Fibroblast of skin of abdomen (primary cell): ENCODE data around the gene TRAF2.

ENCODE experiments used
- DNase-seq: peaks from one replicate; pipeline ENCODE4 v3.0.0-alpha.2; 2013

Gene TRAF2

DNA sequence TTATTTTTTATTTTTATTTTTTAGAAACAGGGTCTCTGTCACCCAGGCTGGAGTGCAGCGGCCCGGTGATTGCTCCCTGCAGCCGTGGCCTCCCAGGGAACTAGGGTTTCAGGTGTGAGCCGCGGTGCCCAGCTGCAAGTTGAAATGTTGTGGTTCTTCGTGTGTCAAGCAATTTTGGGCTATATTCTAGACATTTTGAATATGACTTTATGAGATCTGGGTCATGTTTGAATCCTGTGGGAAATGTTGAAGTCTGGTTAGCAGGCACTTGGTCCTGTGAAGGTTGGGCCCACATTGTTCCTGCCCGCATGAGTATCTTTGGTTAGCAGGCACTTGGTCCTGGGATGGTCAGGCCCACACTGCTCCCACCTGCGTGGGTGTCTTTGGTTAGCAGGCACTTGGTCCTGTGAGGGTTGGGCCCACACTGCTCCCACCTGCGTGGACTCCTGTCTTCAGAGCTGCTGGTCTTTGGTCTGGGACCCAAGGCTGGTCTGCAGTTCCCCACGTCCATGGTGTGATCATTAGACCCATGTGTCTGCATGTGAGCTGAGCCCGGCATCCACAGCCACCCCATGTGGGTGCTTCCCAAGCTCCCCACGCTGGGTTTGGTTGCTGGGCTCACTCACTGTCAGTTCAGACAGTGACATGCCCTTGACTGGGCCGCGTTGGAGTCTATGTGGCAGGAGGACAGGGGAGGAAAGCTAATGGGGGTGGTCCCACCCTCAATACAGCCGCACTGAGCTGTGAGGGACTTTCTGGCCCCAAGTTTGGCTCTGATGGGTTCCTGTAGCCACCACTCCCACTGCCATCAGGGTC, 51.1 kb downstream of the TRAF2 start:
- DNase-seq = no peak

DNA sequence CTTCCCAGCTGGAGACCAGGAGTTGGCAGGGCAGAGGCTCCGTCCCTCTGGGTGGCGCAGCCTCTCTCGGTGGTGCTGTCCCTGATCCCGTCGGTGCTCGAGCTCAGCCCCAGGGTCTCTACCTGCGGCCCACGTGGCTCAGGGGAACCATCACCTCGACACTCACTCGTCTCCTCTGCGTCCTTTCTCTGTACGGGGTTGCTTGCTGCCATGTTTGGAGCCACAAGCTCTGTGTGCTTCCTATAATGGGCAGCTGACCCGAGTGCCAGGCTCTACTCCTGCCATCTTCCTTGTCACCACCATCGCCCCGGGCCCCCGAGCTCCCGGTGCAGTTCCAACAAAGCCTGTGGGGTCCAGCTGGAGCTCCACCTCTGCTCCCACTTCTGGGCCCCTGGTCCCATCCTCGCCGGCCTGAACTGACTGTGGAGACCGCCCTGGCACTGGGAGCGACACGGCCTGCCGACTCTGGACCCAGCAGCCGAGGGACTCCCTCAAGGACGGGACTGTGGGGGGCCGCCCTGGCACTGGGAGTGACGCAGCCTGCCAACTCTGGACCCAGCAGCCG, 53.2 kb downstream of the TRAF2 start:
- DNase-seq = no peak

DNA sequence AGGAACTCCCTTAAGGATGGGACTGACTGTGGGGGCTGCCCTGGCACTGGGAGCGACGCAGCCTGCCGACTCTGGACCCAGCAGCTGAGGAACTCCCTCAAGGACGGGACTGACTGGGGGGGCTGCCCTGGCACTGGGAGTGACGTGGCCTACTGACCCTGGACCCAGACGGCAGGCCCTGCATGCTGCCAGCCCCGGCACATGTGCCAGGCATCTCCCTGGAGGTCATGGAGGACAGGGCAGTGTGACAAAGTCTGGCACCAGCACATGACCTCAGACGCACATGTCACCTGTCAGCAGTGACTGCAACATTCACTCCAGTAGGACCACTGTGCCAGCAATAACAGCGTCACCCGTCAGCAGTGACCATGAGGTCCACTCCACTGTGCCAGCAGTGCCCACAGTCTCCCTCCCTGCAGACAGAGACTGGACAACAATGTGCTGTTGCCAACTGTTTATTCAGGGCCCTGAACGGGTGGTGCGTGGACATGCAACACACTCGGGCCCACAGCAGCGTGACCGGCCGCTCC, 53.7 kb downstream of the TRAF2 start:
- DNase-seq = no peak

DNA sequence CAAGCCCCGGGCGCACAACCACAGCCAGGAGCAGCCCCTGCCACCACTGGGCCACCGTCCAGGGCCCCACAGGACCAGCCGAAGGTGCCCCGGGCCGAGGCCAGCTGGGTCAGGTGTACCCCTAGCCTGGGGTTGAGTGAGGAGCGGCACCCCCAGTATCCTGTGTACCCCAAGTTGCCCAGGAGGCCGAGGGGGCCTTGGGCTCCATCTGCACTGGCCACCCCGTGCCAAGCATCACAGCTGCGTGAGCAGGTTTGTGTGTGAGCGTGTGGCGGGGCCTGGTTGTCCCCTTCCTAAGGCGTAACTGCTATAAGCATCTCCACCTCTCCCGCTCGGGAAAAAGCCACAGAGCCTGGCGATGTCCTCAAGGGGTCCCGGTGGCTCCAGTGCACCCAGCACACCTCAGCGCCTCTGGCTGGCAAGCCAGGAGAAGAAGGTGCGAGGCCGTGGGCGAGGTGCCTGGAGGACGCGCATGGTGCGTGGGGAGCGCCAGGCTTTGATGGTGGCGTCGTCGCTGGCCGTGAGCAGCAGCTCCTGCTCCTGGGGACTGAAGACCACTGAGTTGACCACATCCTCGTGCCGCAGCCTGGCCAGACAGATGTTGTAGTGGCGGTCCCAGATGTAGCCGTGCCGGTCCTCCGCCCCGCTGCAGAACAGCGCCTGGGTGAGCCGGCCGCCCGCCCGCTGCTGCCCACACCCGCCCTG, 54.4 kb downstream of the TRAF2 start:
- DNase-seq = no peak

DNA sequence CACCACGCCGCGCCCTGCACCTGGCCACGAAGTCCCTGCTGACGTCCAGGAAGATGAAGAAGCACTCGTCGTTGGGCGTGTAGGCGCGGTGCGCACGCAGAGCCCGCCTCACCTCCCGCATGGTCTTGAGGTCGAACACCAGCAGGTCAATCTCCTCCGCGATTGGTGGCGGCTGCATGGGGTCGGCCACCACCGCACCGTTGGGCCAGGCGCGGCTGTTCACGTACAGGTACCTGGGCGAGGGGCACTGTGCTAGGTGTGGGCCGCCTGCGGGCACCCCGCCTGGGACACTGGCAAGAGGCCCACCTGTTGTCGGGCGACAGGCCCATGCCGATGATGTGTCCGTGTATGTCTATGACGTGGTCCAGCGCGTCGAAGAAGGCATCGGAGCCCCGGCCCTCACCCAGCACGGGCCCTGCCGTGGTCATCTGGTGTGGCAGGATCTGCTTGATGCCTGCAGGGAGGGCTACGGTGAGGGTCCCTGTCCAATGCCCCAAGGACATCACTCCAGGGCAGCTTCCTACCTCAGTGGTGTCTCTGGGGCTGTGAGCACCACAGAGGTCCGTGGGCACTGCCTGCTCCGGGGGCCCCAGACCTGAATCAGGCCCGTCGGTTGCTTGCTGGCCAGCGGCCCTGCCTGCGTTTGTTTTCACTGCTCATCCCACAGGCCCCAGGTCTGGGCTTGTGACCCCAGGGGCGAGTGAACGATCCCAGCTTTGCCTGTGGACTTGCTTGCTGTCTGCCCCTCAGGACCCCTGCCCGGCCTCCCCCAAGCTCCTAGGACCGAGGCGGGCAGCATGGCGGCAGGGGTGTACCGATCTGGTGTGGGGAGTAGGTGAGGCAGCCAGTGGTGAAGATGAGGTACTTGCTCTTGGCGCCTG, 55.2 kb downstream of the TRAF2 start:
- DNase-seq = no peak

DNA sequence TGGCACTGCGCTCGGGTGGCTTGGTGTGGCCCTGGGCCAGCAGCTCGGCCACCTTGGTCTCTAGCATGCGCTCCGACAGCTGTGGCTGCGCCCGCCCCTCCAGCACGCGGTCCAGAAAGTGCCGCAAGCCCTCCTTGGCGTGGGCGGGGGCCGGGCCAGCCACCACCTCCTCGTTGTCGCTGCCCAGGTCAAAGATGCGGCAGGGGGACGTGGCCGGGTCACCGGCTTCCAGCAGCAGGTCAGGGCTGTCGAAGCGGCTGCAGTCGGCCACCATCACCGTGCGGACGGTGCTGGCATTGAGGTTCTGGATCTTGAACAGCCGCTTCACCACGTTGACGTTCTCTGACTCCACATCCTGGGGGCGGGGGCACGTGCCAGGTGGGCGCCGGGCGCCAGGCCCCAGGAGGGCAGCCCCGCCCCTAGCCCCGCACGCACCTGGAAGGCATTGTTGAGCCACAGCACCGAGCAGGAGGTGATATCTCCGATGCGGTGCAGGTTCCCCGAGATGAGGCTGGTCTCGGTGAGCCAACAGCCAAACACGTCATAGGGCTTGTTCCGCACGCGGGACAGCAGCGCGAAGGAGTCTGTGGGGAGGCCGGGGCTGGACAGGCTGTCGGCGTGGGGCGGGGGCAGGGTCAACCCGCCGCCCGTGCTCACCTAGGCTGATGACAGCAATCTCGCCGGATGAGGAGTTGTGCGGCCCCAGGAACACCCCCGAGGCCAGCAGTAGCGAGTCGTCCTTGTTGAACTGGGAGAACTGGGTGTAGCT, 56.0 kb downstream of the TRAF2 start:
- no peak for DNase-seq

DNA sequence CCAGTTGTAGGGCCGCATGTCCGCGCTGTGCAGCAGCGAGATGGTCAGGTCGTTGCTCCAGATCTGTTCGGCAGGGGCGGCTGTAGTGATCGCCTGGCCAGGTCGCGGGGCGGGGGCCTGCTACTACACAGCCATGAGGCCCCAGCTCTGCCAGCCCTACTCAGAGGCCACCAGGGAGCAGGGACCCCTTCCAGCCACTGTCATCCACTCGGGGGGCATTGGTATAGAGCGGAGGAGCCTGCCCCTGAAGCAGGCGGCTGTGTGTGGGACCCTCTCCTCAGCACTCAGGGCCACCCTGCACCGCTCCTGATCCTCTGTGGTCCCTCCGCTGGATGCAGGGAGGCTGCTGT, 56.5 kb downstream of the TRAF2 start:
- DNase-seq = no peak

DNA sequence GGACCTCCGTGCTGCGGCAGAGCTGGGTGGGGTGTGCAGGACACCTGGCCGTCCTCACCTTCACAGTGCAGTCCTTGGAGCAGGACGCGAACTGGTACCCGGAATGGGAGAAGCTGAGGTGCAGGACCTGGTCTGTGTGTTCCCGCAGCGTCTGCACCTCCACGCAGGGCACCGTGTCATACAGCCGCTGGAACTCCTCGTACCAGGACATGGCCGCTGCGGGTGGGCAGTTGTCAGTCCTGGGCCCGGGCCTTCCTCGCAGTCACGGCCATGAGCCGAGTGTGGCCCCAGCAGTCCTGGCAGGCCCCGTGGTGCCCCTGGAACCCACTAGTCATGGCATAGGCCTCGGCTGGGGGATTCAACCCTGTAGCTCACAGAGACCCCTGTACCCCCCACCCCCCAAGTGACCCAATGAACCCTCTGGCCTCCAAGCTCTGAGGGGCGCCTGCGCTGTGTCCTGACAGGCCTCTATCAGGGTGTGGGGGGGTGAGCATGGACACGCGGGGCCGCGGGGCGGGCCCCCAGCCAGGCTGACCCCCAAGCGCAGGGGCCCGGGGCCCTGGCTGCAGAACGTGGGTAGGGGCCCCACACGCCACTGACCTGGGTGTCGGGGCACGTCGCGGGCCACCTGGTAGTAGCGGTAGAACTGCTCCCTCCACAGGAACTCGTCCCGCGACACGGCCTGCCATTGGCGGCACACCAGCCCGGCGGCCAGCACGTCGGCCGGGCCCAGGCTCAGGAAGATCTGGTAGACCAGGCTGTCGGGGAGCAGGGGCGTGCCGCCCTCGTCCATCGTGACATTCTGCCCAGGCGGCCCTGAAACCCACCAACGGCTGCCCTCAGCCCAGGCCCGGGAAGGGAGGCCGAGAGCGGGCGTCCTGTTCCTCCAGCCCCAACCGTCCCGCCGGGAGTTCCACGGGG, 57.2 kb downstream of the TRAF2 start:
- no peak for DNase-seq

DNA sequence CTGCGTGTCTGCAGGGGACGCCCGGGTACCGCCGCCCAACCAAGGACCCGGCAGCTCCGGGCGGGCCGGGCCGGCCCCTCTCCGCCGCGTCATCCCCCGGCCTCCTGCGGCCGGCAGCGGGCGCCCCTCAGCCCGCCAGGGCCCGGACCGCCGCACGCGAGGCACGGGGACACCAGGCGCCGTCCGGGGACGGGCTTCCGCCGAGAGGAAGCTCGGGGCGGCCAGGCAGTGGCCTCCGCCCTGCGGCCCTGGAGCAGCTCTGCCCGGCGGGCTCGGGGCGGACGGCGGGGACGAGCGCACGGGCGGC, 57.8 kb downstream of the TRAF2 start:
- peak; percentile 54 for DNase-seq

DNA sequence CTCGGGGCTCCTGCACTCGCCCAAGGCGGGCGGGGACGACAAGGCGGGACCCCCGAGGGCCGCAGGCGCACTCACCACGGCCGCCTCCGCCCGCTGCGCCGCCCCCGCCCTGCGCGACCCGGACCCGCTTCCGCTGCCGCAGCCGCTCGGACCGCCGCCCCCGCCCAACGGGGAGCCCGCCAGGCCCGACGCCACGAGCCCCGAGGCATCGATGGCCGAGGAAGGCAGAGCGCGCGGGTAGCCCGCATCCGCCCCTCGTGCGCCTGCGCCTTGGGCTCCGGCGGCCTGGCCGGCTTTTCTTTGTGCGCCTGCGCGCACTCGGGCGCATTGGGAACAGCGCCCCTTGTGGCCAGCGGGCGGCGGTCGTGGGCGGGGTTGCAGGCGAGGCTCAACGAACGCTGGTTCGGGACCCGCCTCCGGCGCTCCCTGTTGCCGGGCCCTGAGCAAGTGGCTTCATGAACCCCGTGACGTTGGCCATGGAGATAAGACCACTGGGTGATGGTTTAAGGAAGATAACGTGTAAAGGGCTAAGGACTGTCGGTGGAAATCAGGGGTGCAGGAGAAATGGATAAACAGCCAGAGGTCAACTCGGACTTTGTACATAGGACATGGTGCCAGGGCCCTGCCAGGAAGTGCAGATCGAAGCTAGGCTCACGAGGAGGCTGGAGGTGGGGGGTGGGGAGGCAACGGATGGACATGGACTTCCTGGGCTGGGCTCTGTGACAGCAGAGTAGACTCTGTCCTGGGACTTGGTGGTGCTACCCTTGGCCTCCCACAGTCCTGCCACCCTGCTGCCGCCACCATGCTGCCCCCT, 58.4 kb downstream of the TRAF2 start, which contains the start of the genes C8G and FBXW5:
Gene C8G (plus strand): TSS at position 725 of the 814 bp plus-strand sequence. CDS start 78 bp downstream, at position 803.
Gene FBXW5 (minus strand): TSS at position 220 of the 814 bp plus-strand sequence. CDS start 655 bp downstream, outside the sequence.
- DNase-seq = peak; percentile 93

DNA sequence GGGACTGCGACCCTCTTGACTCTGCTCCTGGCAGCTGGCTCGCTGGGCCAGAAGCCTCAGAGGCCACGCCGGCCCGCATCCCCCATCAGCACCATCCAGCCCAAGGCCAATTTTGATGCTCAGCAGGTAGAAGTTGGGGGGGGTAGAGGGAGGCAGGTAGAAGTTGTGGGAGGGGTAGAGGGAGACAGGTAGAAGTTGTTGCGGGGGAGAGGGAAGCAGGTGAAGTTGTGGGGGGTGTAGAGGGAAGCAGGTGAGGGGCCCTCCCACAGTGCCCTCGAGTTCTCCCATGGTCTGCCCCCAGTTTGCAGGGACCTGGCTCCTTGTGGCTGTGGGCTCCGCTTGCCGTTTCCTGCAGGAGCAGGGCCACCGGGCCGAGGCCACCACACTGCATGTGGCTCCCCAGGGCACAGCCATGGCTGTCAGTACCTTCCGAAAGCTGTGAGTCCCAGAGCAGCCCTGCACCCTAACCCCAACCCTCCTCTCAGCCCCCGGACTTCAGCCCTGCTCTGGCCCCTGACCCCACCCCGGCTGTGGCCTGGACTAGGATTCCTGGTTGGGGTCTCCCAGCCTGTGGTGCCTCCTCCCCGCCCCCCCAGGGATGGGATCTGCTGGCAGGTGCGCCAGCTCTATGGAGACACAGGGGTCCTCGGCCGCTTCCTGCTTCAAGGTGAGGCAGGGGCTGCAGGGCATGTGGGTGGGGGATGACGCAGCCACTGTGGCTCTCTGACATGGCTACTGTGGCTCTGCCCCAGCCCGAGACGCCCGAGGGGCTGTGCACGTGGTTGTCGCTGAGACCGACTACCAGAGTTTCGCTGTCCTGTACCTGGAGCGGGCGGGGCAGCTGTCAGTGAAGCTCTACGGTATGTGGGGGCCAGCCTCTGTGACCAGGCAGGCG, 59.3 kb downstream of the TRAF2 start:
- DNase-seq = no peak

DNA sequence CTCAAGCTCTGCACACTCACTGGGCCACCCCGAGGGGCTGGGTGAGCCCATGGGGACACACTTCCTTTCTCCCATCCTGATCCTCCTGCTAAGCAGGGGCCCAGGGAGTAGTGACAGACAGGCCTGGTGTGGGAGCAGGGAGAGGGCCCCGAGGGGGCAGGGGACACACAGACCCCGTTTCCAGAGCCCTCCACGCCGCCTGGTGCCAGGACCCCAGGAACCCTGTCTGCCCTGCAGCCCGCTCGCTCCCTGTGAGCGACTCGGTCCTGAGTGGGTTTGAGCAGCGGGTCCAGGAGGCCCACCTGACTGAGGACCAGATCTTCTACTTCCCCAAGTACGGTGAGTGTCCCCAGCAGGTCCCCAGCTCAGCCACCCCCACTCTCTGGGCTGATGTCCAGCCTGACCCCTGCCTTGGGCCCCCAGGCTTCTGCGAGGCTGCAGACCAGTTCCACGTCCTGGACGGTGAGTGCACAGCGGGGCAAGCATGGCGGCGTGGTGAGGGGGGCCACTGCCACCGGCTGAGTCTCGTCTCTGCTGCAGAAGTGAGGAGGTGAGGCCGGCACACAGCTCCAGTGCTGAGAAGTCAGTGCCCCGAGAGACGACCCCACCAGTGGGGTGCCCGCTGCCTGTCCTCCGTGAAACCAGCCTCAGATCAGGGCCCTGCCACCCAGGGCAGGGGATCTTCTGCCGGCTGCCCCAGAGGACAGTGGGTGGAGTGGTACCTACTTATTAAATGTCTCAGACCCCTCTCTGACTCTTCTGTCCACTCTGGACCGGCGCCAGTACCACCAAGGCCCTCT, 60.1 kb downstream of the TRAF2 start:
- no peak for DNase-seq

DNA sequence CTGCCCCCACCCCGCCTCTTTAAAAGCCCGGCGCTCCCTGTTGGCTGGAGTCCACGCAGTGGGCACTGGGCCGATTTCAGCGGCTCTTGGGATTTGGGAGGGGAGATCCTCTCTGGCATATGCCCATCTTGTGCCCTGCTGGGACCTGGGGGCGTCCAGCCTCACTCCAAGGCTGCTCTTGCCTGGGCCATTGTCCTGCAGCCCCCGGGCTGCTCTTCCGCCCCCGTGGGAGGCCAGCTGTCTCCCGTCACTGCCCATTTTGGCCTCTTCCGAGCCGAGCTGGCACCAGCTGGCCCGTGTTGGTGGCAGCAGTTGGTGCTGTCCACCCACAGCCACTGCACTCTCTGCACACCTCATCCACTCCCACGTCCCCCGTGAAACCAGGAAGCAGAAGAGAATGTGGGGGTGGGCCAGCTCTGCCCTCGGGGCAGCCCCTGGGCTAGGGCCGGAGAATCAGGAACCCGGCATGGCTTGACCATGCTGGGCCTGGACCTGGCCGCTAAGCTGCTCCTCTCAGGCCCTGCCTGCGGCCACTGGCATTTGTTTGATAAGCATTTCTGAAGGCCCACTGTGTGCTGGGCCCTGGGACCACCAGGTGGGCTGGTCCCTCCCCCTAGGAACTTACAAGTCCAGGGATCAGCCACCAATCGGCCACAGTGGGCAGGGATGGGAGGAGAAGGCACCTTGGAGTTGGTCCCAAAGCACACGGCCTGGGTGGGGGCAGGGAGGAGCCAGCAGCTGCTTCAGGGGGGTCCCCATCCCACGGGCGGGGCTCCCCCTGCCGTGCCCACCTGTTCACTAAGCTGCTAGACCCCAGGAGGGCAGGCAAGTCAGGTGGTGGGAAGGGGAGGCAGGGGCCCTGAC, 60.9 kb downstream of the TRAF2 start:
- no peak for DNase-seq

DNA sequence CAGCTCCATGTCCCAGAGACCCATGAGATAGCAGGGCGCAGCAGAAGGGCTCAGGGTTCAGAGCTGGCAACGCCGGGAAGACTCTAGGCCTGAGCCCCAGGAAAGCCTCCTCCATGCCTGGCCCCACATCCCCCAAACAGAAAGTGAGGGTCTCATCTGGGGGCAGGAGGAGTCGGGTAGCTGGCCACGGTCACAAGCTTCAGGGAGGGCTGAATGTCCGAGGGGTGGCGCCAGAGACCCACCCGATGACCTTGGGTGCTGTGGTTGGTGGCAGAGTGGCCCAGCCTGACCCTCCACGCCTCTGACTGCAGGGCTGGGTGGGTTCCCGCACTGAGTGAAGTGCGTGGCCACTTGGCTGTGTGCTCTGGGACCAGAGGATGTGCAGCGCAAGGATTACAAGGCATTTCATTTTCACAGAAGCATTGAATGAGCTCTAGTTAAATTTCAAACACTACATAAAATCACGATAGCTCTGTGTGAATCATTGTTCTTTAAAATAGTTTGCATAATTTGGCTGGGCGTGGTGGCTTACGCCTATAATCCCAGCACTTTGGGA, 61.7 kb downstream of the TRAF2 start:
- DNase-seq = peak; percentile 10

DNA sequence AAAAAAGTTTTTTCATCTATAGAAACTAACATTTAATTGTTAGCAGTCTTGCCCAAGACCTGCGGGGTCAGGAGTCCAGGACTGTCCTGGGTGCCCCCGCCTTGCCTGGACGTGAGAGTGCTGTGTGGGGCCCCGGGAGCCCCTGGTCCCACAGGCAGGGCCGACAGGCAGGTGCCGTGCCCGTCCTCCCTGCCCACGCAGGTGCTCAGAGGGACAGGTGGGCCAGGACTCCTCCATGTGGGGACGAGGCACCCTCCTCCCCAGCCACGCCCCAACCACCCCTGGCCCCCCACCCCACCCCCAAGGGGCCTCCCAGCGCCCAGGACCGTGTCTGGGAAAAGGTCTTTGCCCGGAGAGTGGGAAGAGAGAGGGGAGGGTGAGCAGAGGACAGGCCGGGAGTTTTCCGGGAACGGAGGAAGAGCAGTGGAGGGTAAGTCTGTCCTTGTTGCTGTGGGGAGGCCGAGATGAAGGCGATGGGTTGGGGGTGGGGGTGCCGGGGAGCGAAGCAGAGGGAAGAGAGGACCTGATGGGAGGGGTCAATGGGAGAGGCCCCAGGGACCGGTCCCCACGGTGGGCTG, 63.0 kb downstream of the TRAF2 start:
- no peak for DNase-seq
